Middle frontal gyrus (tissue), 1 donor: Measurements from ENCODE around the gene KAT6B.
"Not testable (repeated sequence)": the region's sequence is repeated elsewhere in the genome, so short reads cannot be mapped to it uniquely, and the experiment has no call there.

Experiments
- DNase-seq: peaks from one replicate; pipeline ENCODE4 v3.0.0-alpha.2; 2015; ENCODE audit warnings: low spot score; ENCODE audit errors: extremely low spot score

Gene KAT6B

DNA sequence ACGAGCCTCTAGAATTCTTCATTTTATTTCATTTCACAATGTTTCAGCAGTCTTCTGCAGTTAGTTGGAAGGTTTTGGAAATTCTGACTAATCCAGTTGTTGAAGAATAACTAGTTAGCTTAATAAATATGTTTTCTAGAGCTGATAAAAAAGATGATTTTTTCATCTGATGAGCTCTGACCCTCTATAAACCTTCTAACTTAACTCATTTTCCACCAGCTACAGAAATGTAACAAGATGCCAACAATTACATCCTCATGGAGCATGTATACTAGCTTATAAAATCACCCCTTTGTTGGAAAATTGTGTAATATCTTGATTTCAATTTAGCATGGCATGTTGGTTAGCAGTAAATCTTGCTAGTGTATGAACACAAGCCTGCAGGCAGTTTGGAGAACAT is 33.1 kb downstream of the KAT6B start:
- DNase-seq = no peak

DNA sequence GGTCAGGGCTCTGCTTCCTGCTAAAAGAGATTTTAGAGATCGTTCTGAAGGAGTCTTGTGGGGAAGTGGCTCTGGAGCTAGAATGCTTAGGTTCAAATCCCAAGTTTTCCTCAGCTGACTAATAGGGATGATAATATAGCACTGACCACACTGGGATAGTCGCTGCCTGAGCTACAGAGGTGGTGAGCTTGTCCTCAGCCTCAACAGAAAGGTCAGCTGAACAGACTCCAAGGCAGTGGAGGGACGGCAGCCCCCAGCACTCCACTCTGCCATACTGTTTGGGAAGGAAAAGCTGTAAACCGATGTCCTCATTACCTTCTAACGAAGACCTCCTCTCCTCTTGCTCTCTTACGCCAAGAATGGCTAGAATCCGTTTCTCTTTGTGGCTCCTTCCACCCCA is 36.2 kb downstream of the KAT6B start:
- DNase-seq = no peak

DNA sequence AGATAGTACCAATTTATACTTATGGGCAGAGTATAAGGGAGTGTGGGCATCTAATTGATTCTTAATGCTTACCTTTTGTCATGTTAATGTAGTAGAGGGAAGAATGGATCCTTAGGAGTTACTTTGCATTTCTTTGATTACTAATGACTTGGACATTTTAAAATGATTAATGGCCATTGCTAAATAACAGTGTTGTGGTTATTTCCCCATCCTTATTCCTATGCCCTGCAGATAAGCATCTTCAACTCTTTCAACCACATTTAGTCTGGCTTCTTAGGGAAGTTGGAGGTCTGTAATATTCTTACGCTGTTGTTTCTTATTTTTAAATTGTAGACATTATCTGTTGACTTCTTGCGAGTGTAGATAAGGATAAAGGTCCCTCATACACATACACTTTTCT is 37.2 kb downstream of the KAT6B start:
- no peak for DNase-seq

DNA sequence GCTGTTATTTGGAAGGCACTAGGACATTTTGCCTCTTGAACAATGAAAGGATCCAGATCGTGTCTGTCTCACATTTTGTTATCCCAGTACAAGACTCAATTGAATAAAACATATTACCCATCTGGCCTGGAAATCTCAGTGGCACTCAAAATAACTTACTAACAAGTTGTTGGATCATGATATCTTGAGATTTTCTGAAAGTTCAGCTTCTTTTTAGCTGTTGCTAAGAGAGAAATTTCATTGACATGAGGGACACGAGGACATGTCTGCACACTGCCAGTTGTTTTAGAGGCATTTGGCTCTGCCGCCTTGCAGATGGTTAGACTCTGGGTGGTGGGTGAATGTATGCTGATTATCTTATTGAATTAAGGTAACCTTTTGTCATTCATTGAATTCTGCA is 41.0 kb downstream of the KAT6B start:
- DNase-seq = no peak

DNA sequence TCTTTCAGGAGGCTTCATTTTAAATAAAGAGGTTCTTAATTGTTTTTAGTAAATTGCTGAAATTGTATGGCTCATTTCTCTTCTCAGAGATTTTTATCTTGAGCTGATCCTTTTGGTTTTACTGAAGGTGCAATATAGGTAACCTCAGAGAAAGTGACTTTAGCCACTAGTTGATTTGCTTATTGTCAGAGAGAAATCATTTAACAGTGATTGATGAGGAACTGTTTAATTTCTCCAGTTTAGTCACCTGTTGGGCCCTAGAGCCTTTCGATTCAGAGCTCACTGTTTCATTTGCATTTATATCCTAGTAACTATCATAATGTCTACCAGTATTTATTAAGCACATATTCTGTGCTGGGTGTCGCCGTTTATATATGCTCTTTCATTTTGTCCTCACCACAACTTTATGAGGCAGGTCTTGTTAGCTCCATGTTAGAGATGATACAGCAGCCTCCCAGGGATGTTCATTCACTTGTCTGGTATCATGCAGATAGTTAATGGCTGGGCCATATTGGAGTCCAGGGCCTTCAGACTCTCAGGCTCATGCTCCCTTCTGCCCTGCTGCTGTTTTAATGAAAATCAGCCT is 42.1 kb downstream of the KAT6B start:
- DNase-seq = no peak

DNA sequence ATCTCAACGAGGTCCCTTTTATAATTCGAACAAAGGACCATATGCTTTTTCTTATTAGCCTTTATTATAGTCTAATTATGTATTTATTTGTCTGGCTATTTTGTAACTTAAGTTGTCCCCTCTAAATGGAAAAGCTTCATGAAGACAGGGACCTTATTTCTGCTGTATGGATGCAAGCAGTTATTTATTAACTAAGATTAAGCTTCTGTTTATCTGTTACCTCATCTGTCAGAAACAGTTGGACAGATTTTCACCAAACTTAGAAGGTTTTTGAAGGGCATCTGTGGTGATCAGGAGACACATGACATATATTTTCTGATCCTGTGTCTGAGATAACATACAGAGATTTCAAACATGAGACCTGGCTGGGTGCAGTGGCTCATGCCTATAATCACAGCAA is 43.2 kb downstream of the KAT6B start:
- DNase-seq = no peak

DNA sequence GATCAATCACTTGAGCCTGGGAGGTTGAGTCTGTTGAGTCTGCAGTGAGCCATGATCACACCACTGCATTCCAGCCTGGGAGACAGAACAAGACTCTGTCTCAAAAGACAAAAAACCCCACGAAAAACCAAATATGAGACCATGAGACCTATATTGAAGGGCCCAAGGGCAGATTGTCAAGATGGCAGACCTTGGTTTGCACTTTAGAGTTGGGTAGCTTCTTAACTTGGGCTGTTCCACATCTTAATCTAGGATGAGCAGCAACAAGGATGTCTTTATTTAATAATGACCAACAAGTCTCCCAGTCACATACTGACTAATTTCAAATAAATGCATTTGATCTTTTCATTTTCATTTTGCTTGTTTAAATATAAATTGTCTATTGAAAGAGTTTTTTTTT is 43.8 kb downstream of the KAT6B start:
- no peak for DNase-seq

DNA sequence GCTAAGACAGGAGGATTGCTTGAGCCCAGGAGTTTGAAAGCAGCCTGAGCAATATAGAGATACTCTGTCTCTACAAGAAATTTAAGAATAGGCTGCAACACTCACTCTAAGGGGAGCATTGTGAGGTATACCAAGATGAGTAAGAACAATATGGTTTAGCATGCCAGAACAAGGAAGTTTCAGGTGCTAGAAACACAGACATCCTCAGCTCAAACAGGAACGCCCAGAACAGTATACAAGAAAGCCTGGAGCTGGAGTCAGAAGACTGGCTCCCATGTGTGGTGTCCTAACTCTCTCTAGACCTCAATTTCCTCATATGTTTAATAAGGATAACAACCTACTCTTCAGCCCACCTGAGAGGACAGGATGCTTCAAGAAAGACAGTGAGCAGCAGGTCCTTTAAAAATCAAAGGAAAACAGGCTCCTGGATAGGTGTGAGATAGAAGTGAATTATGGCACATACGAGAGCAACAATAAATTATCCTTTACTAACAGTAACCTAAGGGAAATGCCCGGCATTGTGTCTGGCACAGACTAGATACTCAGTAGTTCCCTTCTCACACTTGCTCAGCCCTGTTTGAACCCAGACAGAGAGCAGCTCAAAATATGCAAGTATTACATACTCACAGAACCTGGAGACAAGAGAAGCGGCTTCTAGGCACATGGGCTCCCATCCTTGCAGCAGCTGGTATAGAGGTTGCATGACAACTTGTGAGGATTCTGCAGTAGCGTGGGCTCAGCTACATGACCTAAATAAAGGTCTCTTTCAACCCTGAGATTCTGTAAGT is 45.4 kb downstream of the KAT6B start:
- no peak for DNase-seq

DNA sequence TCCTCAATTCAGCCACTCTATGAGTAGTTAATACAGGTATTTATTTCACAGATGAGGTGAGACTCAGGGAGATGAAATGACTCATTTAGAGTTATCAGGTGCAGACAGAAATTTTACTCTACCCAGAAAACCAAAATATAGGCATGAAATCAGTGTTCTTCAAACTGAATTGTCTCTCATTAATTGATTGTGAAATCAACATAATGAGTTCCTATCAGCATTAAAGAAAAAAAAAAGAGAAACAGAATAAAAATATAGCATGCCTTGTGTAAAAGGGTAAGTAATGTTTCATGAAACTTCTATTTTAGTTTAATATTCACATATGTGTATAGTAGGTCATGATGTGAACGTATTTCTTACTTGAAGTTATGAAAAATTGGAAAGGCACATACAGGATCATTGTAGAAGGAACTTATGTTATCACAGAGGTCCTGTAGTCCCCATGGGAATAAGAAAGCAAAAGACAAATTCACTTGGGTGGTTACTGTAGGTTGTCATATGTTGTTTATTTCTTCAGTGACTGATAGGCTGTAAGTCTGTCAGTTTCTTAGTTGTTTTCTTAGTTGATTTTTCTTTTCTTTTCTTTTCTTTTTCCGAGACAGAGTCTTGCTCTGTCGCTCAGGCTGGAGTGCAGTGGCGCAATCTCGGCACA is 47.5 kb downstream of the KAT6B start:
- no peak for DNase-seq

DNA sequence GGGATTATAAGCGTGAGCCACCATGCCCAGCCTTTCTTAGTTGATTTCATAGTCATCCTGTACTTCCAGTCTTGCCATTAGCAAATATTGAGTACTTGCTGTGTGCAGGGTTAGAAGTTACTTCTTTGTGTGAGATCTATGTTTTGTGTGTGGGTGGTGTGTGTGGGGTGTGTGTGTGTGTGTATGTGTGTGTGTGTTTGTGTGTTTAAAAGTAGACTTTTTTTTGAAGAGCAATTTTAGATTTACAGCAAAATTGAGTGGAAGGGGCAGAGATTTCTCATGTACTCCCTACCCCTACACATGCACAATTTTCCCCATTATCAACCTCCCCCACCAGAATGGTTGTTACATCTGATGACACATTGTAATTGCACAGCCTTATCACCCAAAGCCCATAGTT is 48.2 kb downstream of the KAT6B start:
- DNase-seq = no peak

DNA sequence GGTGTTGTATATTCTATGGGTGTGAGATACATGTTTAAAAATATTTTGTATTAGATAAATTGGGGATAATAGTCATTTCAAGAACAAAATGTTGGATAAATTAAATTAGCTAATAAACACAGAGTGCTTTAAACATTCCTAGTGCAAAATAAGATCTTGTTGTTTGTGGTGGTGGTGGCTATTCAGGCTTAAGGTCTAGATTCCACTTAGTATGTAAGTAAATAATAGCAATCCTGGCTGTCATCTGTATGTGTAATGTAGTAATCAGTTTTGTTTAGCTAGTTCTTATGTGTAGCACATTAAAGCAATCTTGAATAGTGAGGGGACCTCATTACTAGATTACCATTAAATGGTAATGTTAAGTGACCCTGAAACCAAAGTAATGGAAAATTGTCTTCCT is 48.7 kb downstream of the KAT6B start:
- DNase-seq = no peak

DNA sequence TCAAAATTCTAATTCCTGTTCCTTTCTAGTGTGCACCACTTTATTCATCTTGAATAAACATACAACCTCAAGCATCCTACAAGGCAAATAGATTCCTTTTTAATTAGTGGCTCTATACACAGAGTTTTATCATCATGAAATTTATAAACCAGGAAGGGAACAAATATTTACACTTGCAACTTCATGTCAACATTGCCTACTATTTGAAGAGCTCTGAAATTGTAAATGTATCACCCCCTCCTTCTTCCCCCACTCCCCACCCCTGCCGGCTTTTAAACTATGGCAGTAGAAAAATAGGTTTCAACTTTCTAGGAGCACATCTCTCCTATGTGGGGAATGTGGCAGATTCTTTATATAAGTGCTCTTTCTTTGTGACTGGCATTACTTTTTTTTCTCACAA is 49.6 kb downstream of the KAT6B start:
- no peak for DNase-seq

DNA sequence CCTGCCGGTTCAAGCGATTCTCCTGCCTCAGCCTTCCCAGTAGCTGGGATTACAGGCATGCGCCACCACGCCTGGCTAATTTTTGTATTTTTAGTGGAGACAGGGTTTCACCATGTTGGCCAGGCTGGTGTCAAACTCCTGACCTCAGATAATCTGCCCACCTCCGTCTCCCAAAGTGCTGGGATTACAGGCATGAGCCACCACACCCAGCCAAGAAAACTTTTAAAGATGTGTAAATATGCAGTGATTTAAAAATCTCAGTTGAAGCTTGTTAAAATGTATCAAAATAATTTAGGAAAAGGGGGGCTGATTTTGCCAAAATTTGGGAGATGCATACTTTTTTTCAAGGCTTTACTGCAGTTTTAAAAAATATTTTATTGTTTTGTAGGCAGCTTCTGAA is 50.7 kb downstream of the KAT6B start:
- DNase-seq = not testable (repeated sequence)

DNA sequence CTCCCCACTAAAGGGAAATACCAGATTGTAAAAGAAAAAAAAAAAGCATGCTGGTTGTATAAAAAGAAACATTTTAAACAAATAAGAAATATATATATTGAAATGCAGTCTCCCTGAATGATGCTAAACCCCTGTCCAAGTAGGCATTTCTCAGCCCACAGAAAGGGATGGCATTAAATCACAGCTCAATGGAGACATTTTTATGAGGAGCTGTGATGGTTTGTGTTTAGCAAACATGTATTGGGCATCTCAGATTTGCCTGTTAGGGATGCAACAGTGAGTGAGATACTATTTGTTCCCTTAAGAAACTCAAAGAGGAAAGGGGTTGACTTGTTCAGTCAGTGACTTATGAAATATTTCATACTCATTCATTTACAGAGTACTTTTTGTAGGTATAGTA is 51.5 kb downstream of the KAT6B start:
- DNase-seq = no peak

DNA sequence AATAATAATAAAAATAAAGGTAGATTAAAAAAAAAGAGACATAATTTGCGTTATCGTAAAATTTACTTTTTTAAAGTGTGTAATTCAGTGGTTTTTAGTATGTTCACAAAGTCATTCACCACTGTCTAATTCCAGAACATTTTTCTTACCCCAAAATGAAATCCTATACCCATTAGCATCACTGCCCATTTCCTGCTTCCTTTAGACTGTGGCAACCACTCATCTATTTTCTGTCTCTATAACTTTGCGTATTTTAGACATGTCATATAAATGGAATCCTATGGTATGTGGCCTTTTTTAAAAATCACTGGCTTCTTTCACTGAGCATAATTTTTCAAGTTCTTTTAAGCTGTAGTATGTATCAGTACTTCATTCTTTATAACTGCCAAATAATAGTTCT is 53.6 kb downstream of the KAT6B start:
- no peak for DNase-seq

DNA sequence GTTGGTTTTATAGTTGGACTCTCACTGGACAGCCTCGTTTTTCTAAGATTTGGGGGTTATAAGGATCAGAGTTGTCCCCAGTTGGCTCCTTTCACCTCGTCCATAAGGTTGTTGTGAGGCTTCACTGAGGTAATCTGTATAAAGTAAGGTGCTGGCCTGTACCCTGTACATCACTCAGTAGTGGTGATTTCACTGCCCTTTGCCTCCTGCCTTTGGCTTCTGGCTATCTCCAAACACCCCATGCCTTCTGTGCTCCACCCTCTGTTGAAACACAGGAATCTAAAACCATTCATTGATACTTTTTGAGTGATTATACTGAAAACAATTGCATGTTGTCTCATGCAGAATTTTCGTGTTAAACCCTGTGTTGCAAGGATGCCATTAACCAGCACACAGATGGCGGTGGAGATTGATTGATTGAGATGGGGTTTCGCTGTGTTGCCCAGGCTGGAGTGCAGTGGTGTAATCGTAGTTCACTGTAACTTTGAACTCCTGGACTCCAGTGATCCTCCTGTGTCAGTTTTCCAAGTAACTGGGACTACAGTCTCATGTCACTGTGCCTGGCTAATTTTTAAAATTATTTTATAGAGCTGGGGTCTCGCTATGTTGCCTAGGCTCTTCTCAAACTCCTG is 55.0 kb downstream of the KAT6B start:
- DNase-seq = no peak

DNA sequence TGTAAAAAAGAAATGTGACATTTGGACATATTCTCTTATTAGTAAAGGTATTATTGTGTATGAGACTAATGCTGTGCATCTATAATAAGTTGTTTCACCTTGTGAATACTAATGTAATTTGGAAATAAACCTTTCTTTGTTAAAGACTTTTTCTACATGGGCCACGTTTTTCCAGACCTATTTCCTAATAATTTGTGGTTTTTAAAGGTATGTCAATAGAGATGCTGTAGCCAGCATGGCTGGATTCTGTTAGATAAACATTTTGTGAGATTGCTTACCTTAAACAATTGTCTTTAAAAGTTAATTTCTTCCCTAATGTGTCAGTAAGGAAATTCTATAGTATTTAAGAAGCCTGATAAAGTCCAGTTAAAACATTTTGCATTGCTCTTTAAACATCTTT is 56.0 kb downstream of the KAT6B start:
- DNase-seq = no peak

DNA sequence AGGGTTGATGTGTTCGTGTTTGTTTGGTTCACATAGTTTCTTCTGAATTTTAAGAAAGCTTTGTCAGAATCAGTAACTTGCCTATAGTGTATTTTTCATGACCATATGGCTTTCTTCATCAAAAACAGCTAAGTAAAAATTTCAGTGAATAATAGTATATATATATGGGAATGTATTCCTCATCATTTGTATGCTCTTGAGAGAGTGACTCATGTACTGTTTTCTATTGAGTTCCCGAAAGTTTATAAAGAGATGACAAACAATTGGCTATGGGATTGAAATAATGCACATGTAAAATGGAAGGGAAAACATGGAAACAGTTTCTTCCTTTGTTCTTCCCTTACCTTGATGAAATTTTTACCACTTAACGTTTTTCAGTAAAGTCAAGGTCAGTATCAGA is 56.4 kb downstream of the KAT6B start:
- no peak for DNase-seq

DNA sequence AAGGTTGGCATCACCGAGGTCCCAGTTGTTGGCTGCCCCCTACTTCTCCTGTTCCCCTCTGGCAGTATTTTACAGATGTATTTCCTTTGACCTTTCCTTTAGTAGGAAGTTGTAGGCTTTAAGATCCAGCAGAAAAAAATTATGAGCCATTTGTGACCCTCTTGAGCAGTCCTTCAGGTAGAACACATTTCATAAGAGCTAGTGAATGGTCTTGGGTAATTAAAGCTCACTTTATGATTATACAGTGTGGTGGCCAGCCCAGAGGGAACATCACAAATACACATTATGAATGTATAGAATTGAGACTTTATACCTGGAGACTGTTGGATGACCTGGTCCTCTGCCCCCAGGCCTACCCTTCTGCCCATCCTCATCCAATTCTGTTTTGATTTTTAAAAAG is 57.0 kb downstream of the KAT6B start:
- no peak for DNase-seq

DNA sequence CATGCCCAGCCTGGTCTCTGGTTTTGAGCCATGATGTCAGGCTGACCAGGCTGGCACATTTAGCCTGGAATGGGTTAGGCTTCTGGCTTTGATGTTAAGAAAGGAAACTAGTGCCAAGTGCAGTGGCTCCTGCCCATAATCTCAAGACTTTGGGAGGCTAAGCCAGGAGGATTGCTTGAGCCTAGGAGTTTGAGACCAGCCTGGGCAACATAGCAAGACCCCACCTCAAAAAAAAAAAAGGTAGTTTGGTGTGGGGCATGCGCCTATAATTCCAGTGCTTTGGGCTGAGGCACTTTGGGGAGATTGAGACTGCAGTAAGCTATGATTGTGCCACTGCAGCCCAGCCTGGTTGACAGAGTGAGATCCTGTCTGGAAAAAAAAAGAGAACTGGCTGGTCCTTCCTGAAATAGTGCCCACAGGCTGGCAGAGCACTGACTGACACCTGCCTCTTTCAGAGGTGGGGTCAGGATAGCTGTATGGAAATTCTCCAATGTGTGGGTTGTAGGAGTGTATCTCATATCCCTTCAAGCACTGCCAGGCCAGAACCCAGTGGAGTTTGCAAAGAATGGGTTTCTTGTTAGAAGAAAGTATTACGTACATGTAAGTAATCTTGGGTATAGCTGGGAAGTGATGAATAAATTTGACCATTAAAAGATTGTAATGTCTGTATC is 61.3 kb downstream of the KAT6B start:
- no peak for DNase-seq

DNA sequence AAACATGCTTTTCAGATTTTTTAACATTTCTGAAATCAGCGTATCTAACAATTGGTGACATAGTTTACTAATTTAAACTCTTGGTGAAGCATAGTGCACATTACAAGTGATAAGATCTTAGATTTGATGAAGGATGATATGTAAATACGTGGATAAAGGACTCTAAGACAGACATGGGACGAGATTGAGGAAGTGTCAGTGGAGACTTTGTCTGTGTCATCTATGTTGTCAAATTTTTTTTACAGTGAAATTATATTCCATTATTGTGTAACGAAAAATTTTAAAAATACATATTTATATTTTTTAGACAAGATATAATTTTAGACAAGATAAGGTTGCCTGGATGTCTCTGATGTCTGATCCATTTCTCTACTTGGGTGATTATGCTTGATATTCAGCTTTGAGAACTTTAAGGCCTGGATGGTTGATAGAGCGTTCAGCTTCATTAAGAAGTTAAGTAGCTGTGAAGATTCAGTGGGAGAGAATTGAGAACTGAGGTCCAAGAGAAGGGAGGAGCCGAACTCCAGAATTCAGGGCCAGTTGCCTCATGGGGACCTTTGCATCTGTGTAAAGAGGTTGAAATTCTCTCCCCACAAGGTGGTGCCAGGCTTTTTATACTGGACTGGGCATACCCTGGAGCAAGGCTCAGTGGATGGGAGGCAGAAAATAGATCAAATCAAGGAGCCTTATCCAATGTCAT is 62.7 kb downstream of the KAT6B start:
- DNase-seq = no peak
